ENCODE data around the gene PPARA. TPM values are rescaled to one million over a fixed set of nuclear protein-coding genes. Genes with fewer than 3 reads are reported as not detected.

PPARA gene
- total and polyA plus RNA-seq, 2 experiments from 2014 or later, result 4.7 to 12.6 TPM

DNA sequence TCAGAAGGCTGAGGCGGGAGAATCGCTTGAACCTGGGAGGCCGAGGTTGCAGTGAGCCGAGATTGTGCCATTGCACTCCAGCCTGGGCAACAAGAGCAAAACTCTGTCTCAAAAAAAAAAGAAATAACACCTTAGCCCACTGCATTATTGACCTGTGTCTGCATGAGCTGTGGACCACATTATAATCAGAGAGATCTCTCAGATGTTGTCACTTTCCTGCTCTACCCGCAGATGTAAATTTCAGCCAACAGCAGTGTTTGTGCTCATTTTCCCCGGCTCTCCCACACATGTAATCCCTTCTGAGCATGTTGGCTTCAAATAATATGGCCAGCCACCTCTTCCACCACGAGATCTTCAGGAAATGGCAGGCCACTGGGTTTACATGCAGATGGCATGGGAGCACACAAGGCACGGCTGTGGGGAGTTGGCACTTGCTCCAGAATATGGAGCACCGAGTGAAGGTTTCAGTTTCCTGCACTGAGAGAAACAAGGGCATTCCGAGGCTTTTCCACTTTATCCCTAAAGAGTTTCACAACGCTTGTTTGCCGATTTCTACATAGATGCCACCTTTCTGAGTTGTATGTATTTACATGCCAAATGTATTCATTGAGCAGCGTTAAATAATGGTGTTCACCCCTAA, 80.1 kb downstream of the PPARA start:
- ATAC-seq (no peak), DNase-seq (ENCODE audit: low spot score) (no peak)
- H3K9me3 Mint-ChIP-seq, result no peaks in the 10 kb centered on the region
- H3K27me3 ChIP-seq (ENCODE audit: insufficient read depth), result no peaks in the 10 kb centered on the region
- no peak overlapping the region for H3K4me3 ChIP-seq
- H3K4me1 Mint-ChIP-seq, result no peaks in the 10 kb centered on the region
- no peaks in the 10 kb centered on the region for H3K79me2 ChIP-seq (replicated peaks; ENCODE audit: insufficient read depth)
- no peaks in the 10 kb centered on the region for H3K36me3 Mint-ChIP-seq (ENCODE audit: low read depth)
- no peaks in the 10 kb centered on the region for H3K9me2 ChIP-seq (ENCODE audit: insufficient read depth)
- no peak overlapping the region for H3K27ac ChIP-seq (ENCODE audit: low read depth)
- peaks cover 8% of the 10 kb centered on the region; the same call in 1 of the 2 replicates for H3F3A ChIP-seq (replicated peaks; ENCODE audit: low read depth)
- no peaks in the 10 kb centered on the region for H4K20me1 ChIP-seq (replicated peaks; ENCODE audit: insufficient read depth)
- H3K4me2 ChIP-seq, result no peak overlapping the region
- H3K4me3 Mint-ChIP-seq, result no peak overlapping the region
- H3K4me1 ChIP-seq (ENCODE audit: insufficient read depth), result no peaks in the 10 kb centered on the region
- H3K27ac Mint-ChIP-seq, result no peak overlapping the region
- TF ChIP-seq CREB1 (CRISPR knock-in tag; IDR thresholded peaks at IDR 0.05; ENCODE audit: low read depth), result no peak
- no peak for TF ChIP-seq ZNF331 (CRISPR knock-in tag; IDR thresholded peaks at IDR 0.05; ENCODE audit: low read depth)
- TF ChIP-seq, protein P1, sequence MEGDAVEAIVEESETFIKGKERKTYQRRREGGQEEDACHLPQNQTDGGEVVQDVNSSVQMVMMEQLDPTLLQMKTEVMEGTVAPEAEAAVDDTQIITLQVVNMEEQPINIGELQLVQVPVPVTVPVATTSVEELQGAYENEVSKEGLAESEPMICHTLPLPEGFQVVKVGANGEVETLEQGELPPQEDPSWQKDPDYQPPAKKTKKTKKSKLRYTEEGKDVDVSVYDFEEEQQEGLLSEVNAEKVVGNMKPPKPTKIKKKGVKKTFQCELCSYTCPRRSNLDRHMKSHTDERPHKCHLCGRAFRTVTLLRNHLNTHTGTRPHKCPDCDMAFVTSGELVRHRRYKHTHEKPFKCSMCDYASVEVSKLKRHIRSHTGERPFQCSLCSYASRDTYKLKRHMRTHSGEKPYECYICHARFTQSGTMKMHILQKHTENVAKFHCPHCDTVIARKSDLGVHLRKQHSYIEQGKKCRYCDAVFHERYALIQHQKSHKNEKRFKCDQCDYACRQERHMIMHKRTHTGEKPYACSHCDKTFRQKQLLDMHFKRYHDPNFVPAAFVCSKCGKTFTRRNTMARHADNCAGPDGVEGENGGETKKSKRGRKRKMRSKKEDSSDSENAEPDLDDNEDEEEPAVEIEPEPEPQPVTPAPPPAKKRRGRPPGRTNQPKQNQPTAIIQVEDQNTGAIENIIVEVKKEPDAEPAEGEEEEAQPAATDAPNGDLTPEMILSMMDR (conservative IDR thresholded peaks at IDR 0.05; ENCODE audit: low read depth in 2 of 2), result no peak
- TF ChIP-seq, protein P2, sequence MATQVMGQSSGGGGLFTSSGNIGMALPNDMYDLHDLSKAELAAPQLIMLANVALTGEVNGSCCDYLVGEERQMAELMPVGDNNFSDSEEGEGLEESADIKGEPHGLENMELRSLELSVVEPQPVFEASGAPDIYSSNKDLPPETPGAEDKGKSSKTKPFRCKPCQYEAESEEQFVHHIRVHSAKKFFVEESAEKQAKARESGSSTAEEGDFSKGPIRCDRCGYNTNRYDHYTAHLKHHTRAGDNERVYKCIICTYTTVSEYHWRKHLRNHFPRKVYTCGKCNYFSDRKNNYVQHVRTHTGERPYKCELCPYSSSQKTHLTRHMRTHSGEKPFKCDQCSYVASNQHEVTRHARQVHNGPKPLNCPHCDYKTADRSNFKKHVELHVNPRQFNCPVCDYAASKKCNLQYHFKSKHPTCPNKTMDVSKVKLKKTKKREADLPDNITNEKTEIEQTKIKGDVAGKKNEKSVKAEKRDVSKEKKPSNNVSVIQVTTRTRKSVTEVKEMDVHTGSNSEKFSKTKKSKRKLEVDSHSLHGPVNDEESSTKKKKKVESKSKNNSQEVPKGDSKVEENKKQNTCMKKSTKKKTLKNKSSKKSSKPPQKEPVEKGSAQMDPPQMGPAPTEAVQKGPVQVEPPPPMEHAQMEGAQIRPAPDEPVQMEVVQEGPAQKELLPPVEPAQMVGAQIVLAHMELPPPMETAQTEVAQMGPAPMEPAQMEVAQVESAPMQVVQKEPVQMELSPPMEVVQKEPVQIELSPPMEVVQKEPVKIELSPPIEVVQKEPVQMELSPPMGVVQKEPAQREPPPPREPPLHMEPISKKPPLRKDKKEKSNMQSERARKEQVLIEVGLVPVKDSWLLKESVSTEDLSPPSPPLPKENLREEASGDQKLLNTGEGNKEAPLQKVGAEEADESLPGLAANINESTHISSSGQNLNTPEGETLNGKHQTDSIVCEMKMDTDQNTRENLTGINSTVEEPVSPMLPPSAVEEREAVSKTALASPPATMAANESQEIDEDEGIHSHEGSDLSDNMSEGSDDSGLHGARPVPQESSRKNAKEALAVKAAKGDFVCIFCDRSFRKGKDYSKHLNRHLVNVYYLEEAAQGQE (IDR thresholded peaks at IDR 0.05; ENCODE audit: unreplicated experiment), result no peak
- TF ChIP-seq, protein P3, sequence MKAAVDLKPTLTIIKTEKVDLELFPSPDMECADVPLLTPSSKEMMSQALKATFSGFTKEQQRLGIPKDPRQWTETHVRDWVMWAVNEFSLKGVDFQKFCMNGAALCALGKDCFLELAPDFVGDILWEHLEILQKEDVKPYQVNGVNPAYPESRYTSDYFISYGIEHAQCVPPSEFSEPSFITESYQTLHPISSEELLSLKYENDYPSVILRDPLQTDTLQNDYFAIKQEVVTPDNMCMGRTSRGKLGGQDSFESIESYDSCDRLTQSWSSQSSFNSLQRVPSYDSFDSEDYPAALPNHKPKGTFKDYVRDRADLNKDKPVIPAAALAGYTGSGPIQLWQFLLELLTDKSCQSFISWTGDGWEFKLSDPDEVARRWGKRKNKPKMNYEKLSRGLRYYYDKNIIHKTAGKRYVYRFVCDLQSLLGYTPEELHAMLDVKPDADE (IDR thresholded peaks at IDR 0.05), result no peak
- no peak for TF ChIP-seq ZNF114 (CRISPR knock-in tag; IDR thresholded peaks at IDR 0.05)
- TF ChIP-seq JUNB (IDR thresholded peaks at IDR 0.05; ENCODE audit: unreplicated experiment), result no peak
- no peak for TF ChIP-seq STAT1 (IDR thresholded peaks at IDR 0.05; ENCODE audit: unreplicated experiment)
- TF ChIP-seq, protein P4, sequence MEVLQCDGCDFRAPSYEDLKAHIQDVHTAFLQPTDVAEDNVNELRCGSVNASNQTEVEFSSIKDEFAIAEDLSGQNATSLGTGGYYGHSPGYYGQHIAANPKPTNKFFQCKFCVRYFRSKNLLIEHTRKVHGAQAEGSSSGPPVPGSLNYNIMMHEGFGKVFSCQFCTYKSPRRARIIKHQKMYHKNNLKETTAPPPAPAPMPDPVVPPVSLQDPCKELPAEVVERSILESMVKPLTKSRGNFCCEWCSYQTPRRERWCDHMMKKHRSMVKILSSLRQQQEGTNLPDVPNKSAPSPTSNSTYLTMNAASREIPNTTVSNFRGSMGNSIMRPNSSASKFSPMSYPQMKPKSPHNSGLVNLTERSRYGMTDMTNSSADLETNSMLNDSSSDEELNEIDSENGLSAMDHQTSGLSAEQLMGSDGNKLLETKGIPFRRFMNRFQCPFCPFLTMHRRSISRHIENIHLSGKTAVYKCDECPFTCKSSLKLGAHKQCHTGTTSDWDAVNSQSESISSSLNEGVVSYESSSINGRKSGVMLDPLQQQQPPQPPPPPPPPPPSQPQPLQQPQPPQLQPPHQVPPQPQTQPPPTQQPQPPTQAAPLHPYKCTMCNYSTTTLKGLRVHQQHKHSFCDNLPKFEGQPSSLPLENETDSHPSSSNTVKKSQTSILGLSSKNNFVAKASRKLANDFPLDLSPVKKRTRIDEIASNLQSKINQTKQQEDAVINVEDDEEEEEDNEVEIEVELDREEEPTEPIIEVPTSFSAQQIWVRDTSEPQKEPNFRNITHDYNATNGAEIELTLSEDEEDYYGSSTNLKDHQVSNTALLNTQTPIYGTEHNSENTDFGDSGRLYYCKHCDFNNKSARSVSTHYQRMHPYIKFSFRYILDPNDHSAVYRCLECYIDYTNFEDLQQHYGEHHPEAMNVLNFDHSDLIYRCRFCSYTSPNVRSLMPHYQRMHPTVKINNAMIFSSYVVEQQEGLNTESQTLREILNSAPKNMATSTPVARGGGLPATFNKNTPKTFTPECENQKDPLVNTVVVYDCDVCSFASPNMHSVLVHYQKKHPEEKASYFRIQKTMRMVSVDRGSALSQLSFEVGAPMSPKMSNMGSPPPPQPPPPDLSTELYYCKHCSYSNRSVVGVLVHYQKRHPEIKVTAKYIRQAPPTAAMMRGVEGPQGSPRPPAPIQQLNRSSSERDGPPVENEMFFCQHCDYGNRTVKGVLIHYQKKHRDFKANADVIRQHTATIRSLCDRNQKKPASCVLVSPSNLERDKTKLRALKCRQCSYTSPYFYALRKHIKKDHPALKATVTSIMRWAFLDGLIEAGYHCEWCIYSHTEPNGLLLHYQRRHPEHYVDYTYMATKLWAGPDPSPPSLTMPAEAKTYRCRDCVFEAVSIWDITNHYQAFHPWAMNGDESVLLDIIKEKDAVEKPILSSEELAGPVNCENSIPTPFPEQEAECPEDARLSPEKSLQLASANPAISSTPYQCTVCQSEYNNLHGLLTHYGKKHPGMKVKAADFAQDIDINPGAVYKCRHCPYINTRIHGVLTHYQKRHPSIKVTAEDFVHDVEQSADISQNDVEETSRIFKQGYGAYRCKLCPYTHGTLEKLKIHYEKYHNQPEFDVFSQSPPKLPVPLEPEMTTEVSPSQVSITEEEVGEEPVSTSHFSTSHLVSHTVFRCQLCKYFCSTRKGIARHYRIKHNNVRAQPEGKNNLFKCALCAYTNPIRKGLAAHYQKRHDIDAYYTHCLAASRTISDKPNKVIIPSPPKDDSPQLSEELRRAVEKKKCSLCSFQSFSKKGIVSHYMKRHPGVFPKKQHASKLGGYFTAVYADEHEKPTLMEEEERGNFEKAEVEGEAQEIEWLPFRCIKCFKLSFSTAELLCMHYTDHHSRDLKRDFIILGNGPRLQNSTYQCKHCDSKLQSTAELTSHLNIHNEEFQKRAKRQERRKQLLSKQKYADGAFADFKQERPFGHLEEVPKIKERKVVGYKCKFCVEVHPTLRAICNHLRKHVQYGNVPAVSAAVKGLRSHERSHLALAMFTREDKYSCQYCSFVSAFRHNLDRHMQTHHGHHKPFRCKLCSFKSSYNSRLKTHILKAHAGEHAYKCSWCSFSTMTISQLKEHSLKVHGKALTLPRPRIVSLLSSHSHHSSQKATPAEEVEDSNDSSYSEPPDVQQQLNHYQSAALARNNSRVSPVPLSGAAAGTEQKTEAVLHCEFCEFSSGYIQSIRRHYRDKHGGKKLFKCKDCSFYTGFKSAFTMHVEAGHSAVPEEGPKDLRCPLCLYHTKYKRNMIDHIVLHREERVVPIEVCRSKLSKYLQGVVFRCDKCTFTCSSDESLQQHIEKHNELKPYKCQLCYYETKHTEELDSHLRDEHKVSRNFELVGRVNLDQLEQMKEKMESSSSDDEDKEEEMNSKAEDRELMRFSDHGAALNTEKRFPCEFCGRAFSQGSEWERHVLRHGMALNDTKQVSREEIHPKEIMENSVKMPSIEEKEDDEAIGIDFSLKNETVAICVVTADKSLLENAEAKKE (CRISPR knock-in tag; IDR thresholded peaks at IDR 0.05), result no peak
- TF ChIP-seq NANOG (IDR thresholded peaks at IDR 0.05; ENCODE audit: borderline replicate concordance), result no peak
- no peak for TF ChIP-seq POLR2AphosphoS5 (IDR thresholded peaks at IDR 0.05; ENCODE audit: low read depth)
- TF ChIP-seq EZH2 (IDR thresholded peaks at IDR 0.05; ENCODE audit: low read depth, unreplicated experiment), result no peak
- TF ChIP-seq EZH2phosphoT487 (IDR thresholded peaks at IDR 0.05; ENCODE audit: unreplicated experiment), result no peak
- H3K27me3 Mint-ChIP-seq (ENCODE audit: insufficient read depth, low read depth, poor library complexity), result peaks cover 6% of the 10 kb centered on the region
- H3K36me3 ChIP-seq (ENCODE audit: insufficient read depth), result no peaks in the 10 kb centered on the region
- no peak overlapping the region for H2AFZ ChIP-seq

Data from GM23338 (cell line).